Adipocyte (in vitro differentiated cells): ENCODE measurements around the gene SORCS2.

Source experiments
- DNase-seq: peaks from one replicate; pipeline ENCODE4 v3.0.0-alpha.2; 2015; ENCODE audit warnings: low read depth
- H3K27me3 ChIP-seq: replicated peaks from 2 replicates; pipeline ENCODE4 v1.7.0; 2013; ENCODE audit warnings: mild to moderate bottlenecking, low read length, moderate library complexity; ENCODE audit not compliant: control insufficient read depth, insufficient read depth
- H3K36me3 ChIP-seq: 2 replicates; pipeline ENCODE4 v1.7.0; 2013; ENCODE audit warnings: low read length, mild to moderate bottlenecking, moderate library complexity; ENCODE audit not compliant: control insufficient read depth, insufficient read depth, severe bottlenecking
- H3K4me1 ChIP-seq: 2 replicates; pipeline ENCODE4 v1.7.0; 2013; ENCODE audit warnings: mild to moderate bottlenecking, low read length, moderate library complexity; ENCODE audit not compliant: control insufficient read depth, insufficient read depth
- H3K4me3 ChIP-seq: 2 replicates; pipeline ENCODE4 v1.7.0; 2013; ENCODE audit warnings: mild to moderate bottlenecking, low read length, moderate library complexity
- H3K9ac ChIP-seq: 2 replicates; pipeline ENCODE4 v1.7.0; 2013; ENCODE audit warnings: mild to moderate bottlenecking, low read length, moderate library complexity
- H3K9me3 ChIP-seq: 2 replicates; pipeline ENCODE4 v1.7.0; 2013; ENCODE audit warnings: mild to moderate bottlenecking, low read length, moderate library complexity; ENCODE audit not compliant: control insufficient read depth

Gene SORCS2

GRCh38 chr4:7371210-7371941 lies 179.0 kb downstream of the SORCS2 start:
- DNase-seq, result peak; percentile 72
- H3K27me3 ChIP-seq, result peaks cover 30% of the 10 kb centered on the region

GRCh38 chr4:7372673-7373072 lies 180.3 kb downstream of the SORCS2 start:
- no peak for DNase-seq
- Histone ChIP-seq H3K4me3 (no peak overlapping the region), H3K27me3 (peaks cover 17% of the 10 kb centered on the region)

More at GRCh38 chr4:7371210-7371941, 179.0 kb downstream of the SORCS2 start:
- Histone ChIP-seq H3K4me3 (no peak overlapping the region), H3K36me3 (no peaks in the 10 kb centered on the region), H3K9ac (no peak overlapping the region), H3K4me1 (peaks cover 16% of the 10 kb centered on the region), H3K9me3 (no peaks in the 10 kb centered on the region)

GRCh38 chr4:7374571-7374970 lies 182.2 kb downstream of the SORCS2 start:
- no peaks in the 10 kb centered on the region for H3K36me3 ChIP-seq
- H3K27me3 ChIP-seq, result peaks cover 16% of the 10 kb centered on the region

More at GRCh38 chr4:7372673-7373072, 180.3 kb downstream of the SORCS2 start:
- Histone ChIP-seq H3K9me3 (no peaks in the 10 kb centered on the region), H3K36me3 (no peaks in the 10 kb centered on the region), H3K4me1 (peaks cover 16% of the 10 kb centered on the region), H3K9ac (no peak overlapping the region)

GRCh38 chr4:7375427-7375826 lies 183.1 kb downstream of the SORCS2 start:
- H3K36me3 ChIP-seq, result no peaks in the 10 kb centered on the region
- no peak overlapping the region for H3K9ac ChIP-seq
- H3K4me3 ChIP-seq, result no peak overlapping the region
- DNase-seq, result peak; percentile 61
- H3K27me3 ChIP-seq, result peaks cover 17% of the 10 kb centered on the region
- H3K4me1 ChIP-seq, result peaks cover 16% of the 10 kb centered on the region
- no peaks in the 10 kb centered on the region for H3K9me3 ChIP-seq

More at GRCh38 chr4:7374571-7374970, 182.2 kb downstream of the SORCS2 start:
- no peak for DNase-seq
- no peaks in the 10 kb centered on the region for H3K9me3 ChIP-seq
- H3K9ac ChIP-seq, result no peak overlapping the region
- H3K4me3 ChIP-seq, result no peak overlapping the region
- peaks cover 16% of the 10 kb centered on the region for H3K4me1 ChIP-seq

DNA sequence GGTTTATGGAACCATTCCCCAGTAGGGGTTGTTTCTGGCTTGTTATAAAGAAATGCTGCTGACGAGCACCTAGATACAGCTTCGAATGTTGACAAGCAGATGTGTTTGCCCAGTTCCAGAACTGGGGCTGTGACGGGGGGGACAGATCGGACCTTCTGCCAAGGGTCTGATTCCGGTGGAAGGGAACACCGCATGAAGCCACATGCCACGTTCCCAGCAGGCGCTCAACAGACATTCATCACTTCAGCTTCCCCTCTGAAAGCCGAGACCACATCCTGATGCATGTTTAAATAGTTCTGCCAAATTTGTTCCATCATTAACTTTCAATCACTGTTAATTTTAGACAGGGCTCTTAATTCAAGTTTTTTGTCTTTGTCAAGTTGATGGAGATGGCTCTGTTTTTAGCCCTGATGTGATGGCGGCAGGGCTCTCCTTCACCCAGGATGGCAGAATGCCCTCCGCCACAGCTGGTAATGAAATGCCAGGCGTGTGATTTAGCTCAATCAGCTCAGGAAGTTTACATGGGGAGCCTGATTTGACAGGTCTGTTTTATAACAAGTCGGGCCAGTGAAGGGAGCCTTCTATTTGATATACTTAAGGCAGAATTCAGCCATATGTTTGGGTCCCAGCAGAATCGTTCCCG lies 185.0 kb downstream of the SORCS2 start:
- H3K27me3 ChIP-seq, result peaks cover 19% of the 10 kb centered on the region
- no peaks in the 10 kb centered on the region for H3K36me3 ChIP-seq
- H3K9me3 ChIP-seq, result no peaks in the 10 kb centered on the region
- peaks cover 15% of the 10 kb centered on the region for H3K4me1 ChIP-seq
- H3K4me3 ChIP-seq, result no peak overlapping the region
- no peak overlapping the region for H3K9ac ChIP-seq
- no peak for DNase-seq

DNA sequence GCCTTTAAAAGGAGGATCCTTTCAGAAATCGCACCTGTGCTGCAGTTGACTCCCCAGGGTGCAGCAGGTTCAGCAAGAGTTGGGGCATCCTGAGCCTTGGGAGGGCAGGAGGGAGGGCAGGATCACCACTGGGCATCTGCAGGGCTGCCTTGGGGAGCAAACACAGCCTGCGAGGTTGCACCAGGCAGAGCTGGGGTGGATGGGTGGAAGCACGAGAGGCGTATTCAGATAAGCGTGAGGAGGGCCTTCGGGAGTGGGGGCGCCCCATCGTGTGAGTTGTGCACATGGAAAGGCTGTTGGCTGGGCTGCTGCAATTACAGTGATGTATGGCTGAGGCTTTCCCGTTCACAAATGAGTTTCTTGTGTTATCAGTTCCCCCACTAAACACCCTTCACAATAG lies 186.8 kb downstream of the SORCS2 start:
- Histone ChIP-seq H3K9ac (no peak overlapping the region), H3K4me1 (peaks cover 15% of the 10 kb centered on the region), H3K9me3 (no peaks in the 10 kb centered on the region), H3K27me3 (peaks cover 27% of the 10 kb centered on the region), H3K36me3 (no peaks in the 10 kb centered on the region), H3K4me3 (no peak overlapping the region)
- no peak for DNase-seq

DNA sequence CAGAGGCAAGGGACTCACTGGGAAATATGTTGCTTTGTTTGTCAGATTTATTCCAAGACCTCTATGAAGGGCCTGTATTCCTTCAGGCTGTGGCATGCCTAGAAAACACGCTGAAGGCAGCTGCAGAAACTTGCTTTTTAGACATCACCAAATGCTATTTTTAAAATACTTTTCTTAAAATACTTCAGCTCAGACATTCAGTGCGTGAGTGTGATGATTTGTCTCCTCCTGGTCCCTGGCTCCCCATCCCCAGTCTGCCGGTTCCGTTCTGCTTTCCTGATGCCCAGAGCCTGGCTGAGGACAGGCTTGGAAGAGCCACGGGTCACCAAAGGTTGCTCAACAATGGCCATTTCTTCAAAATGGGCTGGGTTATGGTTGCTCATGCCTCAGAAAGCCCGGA lies 187.4 kb downstream of the SORCS2 start:
- Histone ChIP-seq H3K9ac (no peak overlapping the region), H3K4me3 (no peak overlapping the region), H3K27me3 (peaks cover 27% of the 10 kb centered on the region), H3K36me3 (no peaks in the 10 kb centered on the region), H3K4me1 (peaks cover 15% of the 10 kb centered on the region), H3K9me3 (no peaks in the 10 kb centered on the region)
- DNase-seq, result no peak

DNA sequence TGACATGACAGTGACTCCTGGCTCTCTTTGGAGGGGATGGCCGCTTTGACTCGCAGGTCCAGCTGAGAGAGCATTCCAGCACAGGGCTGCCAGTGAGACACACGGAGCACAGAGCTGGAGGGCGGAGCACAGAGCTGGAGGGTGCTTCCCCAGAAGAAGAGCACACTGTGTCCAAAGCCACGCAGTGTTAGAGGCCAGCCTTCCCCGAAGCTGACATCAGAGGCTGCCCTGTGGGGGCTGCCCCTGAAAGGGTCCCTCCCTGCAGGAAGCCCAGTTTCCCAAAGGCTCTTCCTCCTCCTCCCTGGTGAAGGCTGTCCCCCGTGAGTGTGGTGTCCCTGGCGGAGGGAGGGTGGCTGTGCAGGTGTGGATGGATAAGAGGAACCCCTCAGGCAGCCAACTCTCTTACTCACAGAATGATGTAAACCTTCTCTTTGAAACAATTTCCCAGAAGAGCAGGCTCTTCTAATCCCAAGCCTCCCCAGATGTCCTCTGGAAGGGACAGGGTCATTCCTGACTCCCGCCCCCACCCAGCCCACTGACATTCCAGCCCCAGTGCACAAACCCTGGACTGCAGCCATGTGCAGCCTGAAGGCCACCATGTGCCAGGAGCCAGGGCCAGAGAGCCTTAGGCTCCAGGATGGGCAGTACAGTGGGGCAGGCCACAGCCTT lies 189.0 kb downstream of the SORCS2 start:
- no peaks in the 10 kb centered on the region for H3K36me3 ChIP-seq
- H3K9ac ChIP-seq, result no peak overlapping the region
- H3K4me3 ChIP-seq, result no peak overlapping the region
- DNase-seq, result no peak
- peaks cover 10% of the 10 kb centered on the region for H3K4me1 ChIP-seq
- peaks cover 27% of the 10 kb centered on the region for H3K27me3 ChIP-seq
- no peaks in the 10 kb centered on the region for H3K9me3 ChIP-seq

GRCh38 chr4:7381890-7382633 lies 189.7 kb downstream of the SORCS2 start:
- peaks cover 27% of the 10 kb centered on the region for H3K27me3 ChIP-seq
- H3K9me3 ChIP-seq, result no peaks in the 10 kb centered on the region
- peaks cover 10% of the 10 kb centered on the region for H3K4me1 ChIP-seq
- H3K36me3 ChIP-seq, result no peaks in the 10 kb centered on the region
- no peak for DNase-seq
- H3K9ac ChIP-seq, result no peak overlapping the region
- no peak overlapping the region for H3K4me3 ChIP-seq

GRCh38 chr4:7382634-7383014 lies 190.3 kb downstream of the SORCS2 start:
- Histone ChIP-seq H3K4me3 (no peak overlapping the region), H3K36me3 (no peaks in the 10 kb centered on the region), H3K9ac (no peak overlapping the region), H3K4me1 (peaks cover 10% of the 10 kb centered on the region), H3K9me3 (no peaks in the 10 kb centered on the region), H3K27me3 (peaks cover 27% of the 10 kb centered on the region)
- no peak for DNase-seq

- Histone ChIP-seq H3K36me3 (no peaks in the 10 kb centered on the region), H3K27me3 (peaks cover 27% of the 10 kb centered on the region), H3K4me3 (no peak overlapping the region), H3K9me3 (no peaks in the 10 kb centered on the region), H3K9ac (no peak overlapping the region), H3K4me1 (peaks cover 10% of the 10 kb centered on the region)
- no peak for DNase-seq
Observed at GRCh38 chr4:7383266-7383665, 190.9 kb downstream of the SORCS2 start.
